HepG2 (cell line): ENCODE data around the gene C20orf144. TPM values are rescaled to one million over a fixed set of nuclear protein-coding genes. Genes with fewer than 3 reads are reported as not detected.

Experiments
- ATAC-seq: fragments of 200-7000 bp; cut with Tn5 transposase; 3 replicates; pipeline ENCODE4 v1.9.1; 2020; ENCODE audit warnings: mild to moderate bottlenecking, moderate library complexity
- BruUV-seq: library from RNA; stranded (reverse); fragments of 400-500 nt; replicated peaks from 2 replicates; lab custom pipeline; 2021; lab: Mats Ljungman, UMichigan
- CTCF ChIA-PET: fragments of 300-600 bp; formaldehyde crosslinking; extraction: SDS; loops from one replicate; lab custom pipeline; 2021; ENCODE audit warnings: low total read pairs, inconsistent platforms, low intra/inter-chr PET ratio; lab: Yijun Ruan, JAX
- POLR2A ChIA-PET: fragments of 350-600 bp; sonication (Branson Sonifier 250); formaldehyde crosslinking; loops from one replicate; lab custom pipeline; 2020; ENCODE audit warnings: antibody characterized with exemption, inconsistent platforms; lab: Yijun Ruan, JAX
- DNase-seq: peaks from one replicate; pipeline ENCODE4 v3.0.0-alpha.2; 2015; ENCODE audit warnings: low spot score
- FAIRE-seq: peaks from 3 replicates; lab custom pipeline; 2011; peaks lifted over from hg19 to GRCh38; lab: Jason Lieb, UNC
- H2AFZ ChIP-seq: one replicate; pipeline ENCODE4 v1.6.1; 2011; ENCODE audit warnings: low read length, inconsistent platforms
- H3K27ac ChIP-seq: fragments of 300-600 bp; 3 replicates; pipeline ENCODE4 v1.8.0; 2011; ENCODE audit warnings: mixed run types, mild to moderate bottlenecking, mixed read lengths, low read length, inconsistent platforms; ENCODE audit not compliant: insufficient read depth; ENCODE audit errors: extremely low read length
- H3K27me3 ChIP-seq, 2 experiments: fragments of 200-600 bp in 1 of 2; 2 replicates in 1 of 2; 3 replicates in 1 of 2; pipeline versions ENCODE4 v1.6.0 to v1.8.0; 2011; ENCODE audit warnings: low read length in 2 of 2, mild to moderate bottlenecking in 2 of 2, moderate library complexity in 2 of 2, inconsistent platforms in 1 of 2; ENCODE audit not compliant: insufficient read depth in 2 of 2, control insufficient read depth in 1 of 2
- H3K36me3 ChIP-seq, 2 experiments: fragments of 200-600 bp in 1 of 2; replicated peaks in 1 of 2; 2 replicates in 1 of 2; 3 replicates in 1 of 2; pipeline versions ENCODE4 v1.5.1 to v1.8.0; 2011; ENCODE audit warnings: low read length in 2 of 2, inconsistent platforms in 1 of 2; ENCODE audit not compliant: insufficient read depth in 2 of 2, control insufficient read depth in 1 of 2
- H3K4me1 ChIP-seq: 2 replicates; pipeline ENCODE4 v1.5.1; 2012; ENCODE audit warnings: low read length, inconsistent platforms; ENCODE audit not compliant: insufficient read depth
- H3K4me2 ChIP-seq: 2 replicates; pipeline ENCODE4 v1.6.0; 2011; ENCODE audit warnings: low read depth, low read length, inconsistent platforms
- H3K4me3 ChIP-seq, 3 experiments: fragments of 200-600 bp in 1 of 3; sonication (generic), shearing (Covaris generic) in 1 of 3; replicated peaks in 1 of 3; 2 replicates each; pipeline ENCODE4 v1.5.1; 2011 to 2016; ENCODE audit warnings: low read length in 3 of 3, inconsistent platforms in 2 of 3, low read depth in 2 of 3, mild to moderate bottlenecking in 2 of 3, control low read depth in 1 of 3, mixed read lengths in 1 of 3; ENCODE audit not compliant: insufficient read depth in 1 of 3
- H3K79me2 ChIP-seq: one replicate; pipeline ENCODE4 v1.6.1; 2011; ENCODE audit warnings: low read length, inconsistent platforms; ENCODE audit not compliant: insufficient read depth
- H3K9ac ChIP-seq: 2 replicates; pipeline ENCODE4 v1.6.0; 2011; ENCODE audit warnings: mild to moderate bottlenecking, low read depth, low read length, inconsistent platforms; ENCODE audit not compliant: insufficient read depth
- H3K9me3 ChIP-seq: 2 replicates; pipeline ENCODE4 v1.5.1; 2012; ENCODE audit warnings: mild to moderate bottlenecking, low read length
- H4K20me1 ChIP-seq: 2 replicates; pipeline ENCODE4 v1.6.0; 2011; ENCODE audit warnings: inconsistent platforms, mild to moderate bottlenecking, low read length, moderate library complexity; ENCODE audit not compliant: insufficient read depth
- KDM5B ChIP-seq: sonication (generic); formaldehyde crosslinking; IDR thresholded peaks from 2 replicates; pipeline ENCODE4 v1.4.0; 2020; ENCODE audit warnings: missing genetic modification reagents, mild to moderate bottlenecking, borderline replicate concordance
- MED8 ChIP-seq: sonication (generic); formaldehyde crosslinking; IDR thresholded peaks from 2 replicates; pipeline ENCODE4 v1.8.1; 2023; ENCODE audit warnings: mild to moderate bottlenecking, missing genetic modification reagents; ENCODE audit not compliant: insufficient replicate concordance
- MNT ChIP-seq: fragments of 450-650 bp; IDR thresholded peaks from 2 replicates; pipeline ENCODE4 v1.6.1; 2016
- NFIB ChIP-seq: sonication (generic); formaldehyde crosslinking; IDR thresholded peaks from 2 replicates; pipeline ENCODE4 v1.9.0; 2021; ENCODE audit warnings: missing genetic modification reagents, mild to moderate bottlenecking, borderline replicate concordance
- POLR2A ChIP-seq, 2 experiments: IDR thresholded peaks; 2 replicates each; pipeline ENCODE4 v1.6.1; 2011; ENCODE audit warnings: low read depth in 2 of 2, low read length in 2 of 2, mild to moderate bottlenecking in 1 of 2, moderate library complexity in 1 of 2; ENCODE audit not compliant: insufficient read depth in 1 of 2
- RXRB ChIP-seq: IDR thresholded peaks from 2 replicates; pipeline ENCODE4 v1.6.1; 2016; ENCODE audit warnings: borderline replicate concordance, missing genetic modification reagents, missing compliant biosample characterization
- ZEB1 ChIP-seq: IDR thresholded peaks from 2 replicates; pipeline ENCODE4 v1.6.1; 2012; ENCODE audit warnings: mild to moderate bottlenecking, low read depth, inconsistent platforms; ENCODE audit not compliant: insufficient replicate concordance
- ZFP82 ChIP-seq: sonication (generic); formaldehyde crosslinking; IDR thresholded peaks from 2 replicates; pipeline ENCODE4 v1.5.1; 2020; ENCODE audit warnings: mild to moderate bottlenecking, missing genetic modification reagents, borderline replicate concordance
- WGBS: methylation state at CpG from one replicate; pipeline ENCODE4 v1.1.6; 2017; ENCODE audit warnings: low lambda C conversion rate; 5-methylcytosine and 5-hydroxymethylcytosine counted together
- in situ Hi-C: cut with HindIII; loops from 2 replicates; pipeline ENCODE4 v1.10.0; 2017; ENCODE audit warnings: low pct_unique_long_range_greater_than_20kb; ENCODE audit not compliant: extremely low pct_ligation_motif_present
- intact Hi-C: fragments of 100-400 bp; cut with micrococcal nuclease; formaldehyde crosslinking; loops from one replicate; pipeline ENCODE4 v1.10.0; 2022; ENCODE audit not compliant: unreplicated experiment
- polyA plus RNA-seq, 8 experiments: library from polyadenylated mRNA; depleted of rRNA in 3 of 8; stranded (reverse) in 7 of 8; unstranded in 1 of 8; fragments of >200 nt; fragmentation: Illumina TruSeq in 4 of 8; extraction: Trizol in 4 of 8; gene quantifications; 2 replicates each; pipeline versions ENCODE4 v1.2.1 to v1.2.3, GENCODE V29; 2011 to 2016; ENCODE audit warnings: low read depth in 4 of 8, missing spikeins in 1 of 8, mixed read lengths in 1 of 8; ENCODE audit not compliant: insufficient read depth in 1 of 8
- total RNA-seq, 5 experiments: library from RNA; depleted of rRNA; stranded (reverse); fragments of >200 nt; fragmentation: Illumina TruSeq; extraction: Trizol; gene quantifications; 2 replicates each; pipeline ENCODE4 v1.2.3, GENCODE V29; 2016; ENCODE audit warnings: low read depth in 1 of 5
- TF ChIP-seq, protein P1 (sequence below): sonication (generic); formaldehyde crosslinking; IDR thresholded peaks from 2 replicates; pipeline ENCODE4 v1.4.0; 2020; ENCODE audit warnings: mild to moderate bottlenecking, missing genetic modification reagents

Gene C20orf144
- total and polyA plus RNA-seq, 2 of the 13 experiments (the other 11 are each of a cell fraction or from before 2014, with no cell fraction given), result 0.09 to 0.16 TPM

DNA sequence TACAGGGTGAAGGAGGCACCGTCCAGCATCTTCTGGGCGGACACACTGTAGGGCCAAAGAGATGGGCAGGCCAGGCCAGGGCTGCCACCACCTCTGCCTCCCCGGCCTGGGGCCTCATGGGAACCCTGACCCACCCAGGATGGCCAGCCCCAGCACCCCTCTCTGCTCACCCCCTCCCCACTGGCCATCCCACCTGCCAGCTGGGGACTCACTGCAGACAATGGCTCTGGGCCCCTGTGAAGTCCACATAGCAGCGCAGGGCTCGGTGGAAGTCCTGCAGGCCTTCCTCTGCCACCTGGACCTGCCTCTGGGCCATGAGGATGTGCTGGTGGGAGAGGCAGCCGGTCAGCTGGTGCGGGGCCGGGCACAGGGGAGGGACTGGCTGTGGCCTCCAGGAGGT is 3.6 kb upstream of the C20orf144 start:
- ATAC-seq (no peak), DNase-seq (no peak), FAIRE-seq (no peak)
- in situ Hi-C loops, result no loop called here
- Histone ChIP-seq H3K27ac (no peak overlapping the region), H3K4me1 (peaks cover 26% of the 10 kb centered on the region)
- no TSS peak for BruUV-seq
- TF ChIP-seq POLR2A (IDR thresholded peaks at IDR 0.05; ENCODE audit: insufficient read depth in 1 of 2, low read depth in 2 of 2, low read length in 2 of 2), result 0 out of 4 replicates have a peak, but pooled peaks of 1 of the 2 experiments have one; percentile 24
- peak; percentile 55 for TF ChIP-seq MNT
- no peak for TF ChIP-seq RXRB (CRISPR knock-in tag)
- TF ChIP-seq ZEB1, result no peak
- TF ChIP-seq, all 625 proteins: peak for 2
- Histone ChIP-seq H3K4me3 (no peak overlapping the region), H3K36me3 (peaks cover 40 to 47% of the 10 kb centered on the region in 2 experiments), H3K27me3 (no peaks in the 10 kb centered on the region; a peak in 1 of 5 replicates), H3K9me3 (no peaks in the 10 kb centered on the region), H3K79me2 (peaks cover 4% of the 10 kb centered on the region), H3K9ac (no peak overlapping the region), H2AFZ (no peak overlapping the region), H4K20me1 (no peaks in the 10 kb centered on the region), H3K4me2 (no peak overlapping the region)
- POLR2A ChIA-PET, result no interaction called here
- WGBS, result 94% methylated on average over 4 of the region's 8 CpGs
- CTCF ChIA-PET, result no interaction called here
- intact Hi-C loops, result no loop called here

GRCh38 chr20:33658929-33659328 is 3.2 kb upstream of the C20orf144 start:
- WGBS, result 98% methylated on average over 4 of the region's 4 CpGs
- H3K27me3 ChIP-seq, result no peaks in the 10 kb centered on the region; a peak in 1 of 5 replicates
- peaks cover 23% of the 10 kb centered on the region for H3K4me1 ChIP-seq
- intact Hi-C loops, result no loop called here
- ChIA-PET CTCF (no interaction called here), POLR2A (no interaction called here)
- no peak for DNase-seq
- in situ Hi-C loops, result no loop called here
- H3K9ac ChIP-seq, result no peak overlapping the region
- FAIRE-seq, result no peak
- ATAC-seq, result no peak
- H3K4me2 ChIP-seq, result no peak overlapping the region
- no peak overlapping the region for H3K27ac ChIP-seq
- H3K36me3 ChIP-seq, result peaks cover 40 to 47% of the 10 kb centered on the region in 2 experiments
- no peaks in the 10 kb centered on the region for H3K9me3 ChIP-seq
- H4K20me1 ChIP-seq, result no peaks in the 10 kb centered on the region
- H2AFZ ChIP-seq, result no peak overlapping the region
- TF ChIP-seq POLR2A (IDR thresholded peaks at IDR 0.05; ENCODE audit: insufficient read depth in 1 of 2, low read depth in 2 of 2, low read length in 2 of 2) (peak in 1 of 2 experiments; percentile 6; a peak in 1 of 4 replicates), KDM5B (CRISPR knock-in tag) (peak; percentile 38; the same call in 1 of the 2 replicates), ZFP82 (CRISPR knock-in tag) (no peak), NFIB (CRISPR knock-in tag) (0 out of 2 replicates have a peak, but pooled peaks have one; percentile 44), MED8 (CRISPR knock-in tag) (peak; percentile 30)
- TF ChIP-seq, protein P1, sequence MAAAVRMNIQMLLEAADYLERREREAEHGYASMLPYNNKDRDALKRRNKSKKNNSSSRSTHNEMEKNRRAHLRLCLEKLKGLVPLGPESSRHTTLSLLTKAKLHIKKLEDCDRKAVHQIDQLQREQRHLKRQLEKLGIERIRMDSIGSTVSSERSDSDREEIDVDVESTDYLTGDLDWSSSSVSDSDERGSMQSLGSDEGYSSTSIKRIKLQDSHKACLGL (CRISPR knock-in tag), result peak; percentile 55; the same call in 1 of the 2 replicates
- H3K79me2 ChIP-seq, result peaks cover 4% of the 10 kb centered on the region
- no peak overlapping the region for H3K4me3 ChIP-seq
- no TSS peak for BruUV-seq
